ENCODE measurements around the gene SERPINF2. TPM values are rescaled to one million over a fixed set of nuclear protein-coding genes. Genes with fewer than 3 reads are reported as not detected.

SERPINF2 gene
- total RNA-seq, 6 experiments from 2014 or later = not detected

DNA sequence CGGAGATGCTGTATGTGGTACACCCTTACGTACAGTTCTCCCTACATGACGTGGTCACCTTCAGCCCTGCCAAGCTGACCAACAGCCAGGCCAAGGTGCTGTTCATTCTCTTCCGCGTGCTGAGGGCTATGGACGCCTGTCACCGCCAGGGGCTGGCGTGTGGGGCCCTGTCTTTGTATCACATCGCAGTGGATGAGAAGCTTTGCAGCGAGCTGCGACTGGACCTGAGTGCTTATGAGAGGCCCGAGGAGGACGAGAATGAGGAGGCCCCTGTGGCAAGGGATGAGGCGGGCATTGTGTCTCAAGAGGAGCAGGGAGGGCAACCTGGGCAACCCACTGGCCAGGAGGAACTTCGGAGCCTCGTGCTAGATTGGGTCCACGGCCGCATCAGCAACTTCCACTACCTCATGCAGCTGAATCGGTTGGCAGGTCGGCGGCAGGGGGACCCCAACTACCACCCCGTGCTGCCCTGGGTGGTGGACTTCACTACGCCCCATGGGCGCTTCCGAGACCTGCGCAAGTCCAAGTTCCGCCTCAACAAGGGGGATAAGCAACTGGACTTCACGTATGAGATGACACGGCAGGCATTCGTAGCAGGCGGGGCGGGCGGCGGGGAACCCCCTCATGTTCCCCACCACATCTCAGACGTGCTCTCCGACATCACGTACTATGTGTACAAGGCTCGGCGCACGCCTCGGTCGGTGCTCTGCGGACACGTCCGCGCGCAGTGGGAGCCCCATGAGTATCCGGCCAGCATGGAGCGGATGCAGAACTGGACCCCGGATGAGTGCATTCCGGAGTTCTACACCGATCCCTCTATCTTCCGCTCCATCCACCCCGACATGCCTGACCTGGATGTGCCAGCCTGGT lies 16.8 kb upstream of the SERPINF2 start:
- no peaks in the 10 kb centered on the region for H3K9me3 Mint-ChIP-seq
- H3K4me1 Mint-ChIP-seq (ENCODE audit: low read depth) = peaks cover 20% of the 10 kb centered on the region
- peaks cover 10% of the 10 kb centered on the region for H3K36me3 Mint-ChIP-seq (ENCODE audit: low read depth)
- TF ChIP-seq, protein P1, sequence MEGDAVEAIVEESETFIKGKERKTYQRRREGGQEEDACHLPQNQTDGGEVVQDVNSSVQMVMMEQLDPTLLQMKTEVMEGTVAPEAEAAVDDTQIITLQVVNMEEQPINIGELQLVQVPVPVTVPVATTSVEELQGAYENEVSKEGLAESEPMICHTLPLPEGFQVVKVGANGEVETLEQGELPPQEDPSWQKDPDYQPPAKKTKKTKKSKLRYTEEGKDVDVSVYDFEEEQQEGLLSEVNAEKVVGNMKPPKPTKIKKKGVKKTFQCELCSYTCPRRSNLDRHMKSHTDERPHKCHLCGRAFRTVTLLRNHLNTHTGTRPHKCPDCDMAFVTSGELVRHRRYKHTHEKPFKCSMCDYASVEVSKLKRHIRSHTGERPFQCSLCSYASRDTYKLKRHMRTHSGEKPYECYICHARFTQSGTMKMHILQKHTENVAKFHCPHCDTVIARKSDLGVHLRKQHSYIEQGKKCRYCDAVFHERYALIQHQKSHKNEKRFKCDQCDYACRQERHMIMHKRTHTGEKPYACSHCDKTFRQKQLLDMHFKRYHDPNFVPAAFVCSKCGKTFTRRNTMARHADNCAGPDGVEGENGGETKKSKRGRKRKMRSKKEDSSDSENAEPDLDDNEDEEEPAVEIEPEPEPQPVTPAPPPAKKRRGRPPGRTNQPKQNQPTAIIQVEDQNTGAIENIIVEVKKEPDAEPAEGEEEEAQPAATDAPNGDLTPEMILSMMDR (IDR thresholded peaks at IDR 0.05) = no peak
- DNase-seq = no peak
- peaks cover 1% of the 10 kb centered on the region for H3K27me3 Mint-ChIP-seq (ENCODE audit: insufficient read depth)
- no peak overlapping the region for H3K27ac Mint-ChIP-seq
- H3K4me3 Mint-ChIP-seq = peak overlapping the region; percentile 72

DNA sequence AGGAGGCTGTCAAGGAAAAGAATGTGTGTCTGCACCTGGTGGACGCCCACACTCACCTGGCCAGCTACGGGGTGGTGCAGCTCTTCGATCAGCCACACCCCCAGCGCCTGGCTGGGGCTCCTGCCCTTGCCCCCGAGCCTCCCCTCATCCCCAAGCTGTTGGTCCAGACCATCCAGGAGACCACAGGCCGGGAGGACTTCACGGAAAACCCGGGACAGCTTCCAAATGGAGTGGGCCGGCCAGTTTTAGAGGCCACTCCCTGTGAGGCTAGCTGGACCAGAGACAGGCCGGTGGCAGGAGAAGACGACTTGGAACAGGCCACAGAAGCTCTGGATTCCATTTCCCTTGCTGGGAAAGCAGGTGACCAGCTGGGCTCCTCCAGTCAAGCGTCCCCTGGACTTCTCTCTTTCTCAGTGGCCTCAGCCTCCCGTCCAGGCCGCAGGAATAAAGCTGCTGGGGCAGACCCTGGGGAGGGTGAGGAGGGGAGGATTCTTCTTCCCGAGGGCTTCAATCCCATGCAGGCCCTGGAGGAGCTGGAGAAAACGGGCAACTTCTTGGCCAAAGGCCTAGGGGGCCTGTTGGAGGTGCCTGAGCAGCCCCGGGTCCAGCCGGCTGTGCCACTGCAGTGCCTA lies 15.9 kb upstream of the SERPINF2 start:
- Mint-ChIP-seq H3K4me1 (ENCODE audit: low read depth) (peaks cover 25% of the 10 kb centered on the region), H3K27ac (no peak overlapping the region), H3K36me3 (ENCODE audit: low read depth) (peaks cover 10% of the 10 kb centered on the region), H3K4me3 (no peak overlapping the region), H3K9me3 (no peaks in the 10 kb centered on the region), H3K27me3 (ENCODE audit: insufficient read depth) (peaks cover 1% of the 10 kb centered on the region)
- TF ChIP-seq, protein P1 (IDR thresholded peaks at IDR 0.05) = no peak
- no peak for DNase-seq

DNA sequence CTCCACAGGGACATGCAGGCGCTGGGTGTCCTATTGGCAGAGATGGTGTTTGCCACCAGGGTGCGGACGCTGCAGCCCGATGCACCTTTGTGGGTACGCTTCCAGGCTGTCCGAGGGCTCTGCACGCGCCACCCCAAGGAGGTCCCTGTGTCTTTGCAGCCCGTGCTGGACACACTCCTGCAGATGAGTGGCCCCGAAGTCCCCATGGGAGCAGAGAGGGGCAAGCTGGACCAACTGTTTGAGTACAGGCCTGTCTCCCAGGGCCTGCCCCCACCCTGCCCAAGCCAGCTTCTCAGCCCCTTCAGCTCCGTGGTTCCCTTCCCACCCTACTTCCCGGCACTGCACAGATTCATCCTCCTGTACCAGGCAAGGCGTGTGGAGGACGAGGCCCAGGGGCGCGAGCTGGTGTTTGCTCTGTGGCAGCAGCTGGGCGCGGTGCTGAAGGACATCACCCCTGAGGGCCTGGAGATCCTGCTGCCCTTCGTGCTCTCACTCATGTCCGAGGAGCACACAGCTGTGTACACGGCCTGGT lies 15.3 kb upstream of the SERPINF2 start:
- H3K9me3 Mint-ChIP-seq = no peaks in the 10 kb centered on the region

DNA sequence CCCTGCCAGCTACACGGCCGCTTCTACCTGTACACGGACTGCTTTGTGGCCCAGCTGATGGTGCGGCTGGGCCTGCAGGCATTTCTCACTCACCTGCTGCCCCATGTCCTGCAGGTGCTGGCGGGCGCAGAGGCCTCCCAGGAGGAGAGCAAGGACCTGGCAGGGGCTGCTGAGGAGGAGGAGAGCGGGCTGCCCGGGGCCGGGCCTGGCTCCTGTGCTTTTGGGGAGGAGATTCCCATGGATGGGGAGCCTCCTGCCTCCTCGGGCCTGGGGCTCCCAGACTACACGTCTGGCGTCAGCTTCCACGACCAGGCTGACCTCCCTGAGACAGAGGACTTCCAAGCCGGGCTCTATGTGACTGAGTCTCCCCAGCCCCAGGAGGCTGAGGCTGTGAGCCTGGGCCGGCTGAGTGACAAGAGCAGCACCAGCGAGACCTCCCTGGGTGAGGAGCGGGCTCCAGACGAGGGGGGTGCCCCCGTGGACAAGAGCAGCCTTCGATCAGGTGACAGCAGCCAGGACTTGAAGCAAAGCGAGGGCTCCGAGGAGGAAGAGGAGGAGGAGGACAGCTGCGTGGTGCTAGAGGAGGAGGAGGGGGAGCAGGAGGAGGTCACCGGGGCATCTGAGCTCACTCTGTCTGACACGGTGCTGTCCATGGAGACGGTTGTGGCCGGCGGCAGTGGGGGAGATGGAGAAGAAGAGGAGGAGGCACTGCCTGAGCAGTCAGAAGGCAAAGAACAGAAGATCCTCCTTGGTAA lies 14.6 kb upstream of the SERPINF2 start:
- peaks cover 10% of the 10 kb centered on the region for H3K36me3 Mint-ChIP-seq (ENCODE audit: low read depth)
- peaks cover 22% of the 10 kb centered on the region for H3K4me1 Mint-ChIP-seq (ENCODE audit: low read depth)
- no peaks in the 10 kb centered on the region for H3K9me3 Mint-ChIP-seq
- H3K27ac Mint-ChIP-seq = no peak overlapping the region
- no peak for DNase-seq
- no peak overlapping the region for H3K4me3 Mint-ChIP-seq
- H3K27me3 Mint-ChIP-seq (ENCODE audit: insufficient read depth) = peaks cover 1% of the 10 kb centered on the region
- TF ChIP-seq, protein P1 (IDR thresholded peaks at IDR 0.05) = no peak

More for the DNA sequence above, 15.3 kb upstream of the SERPINF2 start:
- Mint-ChIP-seq H3K27ac (no peak overlapping the region), H3K36me3 (ENCODE audit: low read depth) (peaks cover 10% of the 10 kb centered on the region), H3K4me1 (ENCODE audit: low read depth) (peaks cover 25% of the 10 kb centered on the region), H3K4me3 (no peak overlapping the region), H3K27me3 (ENCODE audit: insufficient read depth) (peaks cover 1% of the 10 kb centered on the region)
- TF ChIP-seq, protein P1 (IDR thresholded peaks at IDR 0.05) = no peak
- no peak for DNase-seq

DNA sequence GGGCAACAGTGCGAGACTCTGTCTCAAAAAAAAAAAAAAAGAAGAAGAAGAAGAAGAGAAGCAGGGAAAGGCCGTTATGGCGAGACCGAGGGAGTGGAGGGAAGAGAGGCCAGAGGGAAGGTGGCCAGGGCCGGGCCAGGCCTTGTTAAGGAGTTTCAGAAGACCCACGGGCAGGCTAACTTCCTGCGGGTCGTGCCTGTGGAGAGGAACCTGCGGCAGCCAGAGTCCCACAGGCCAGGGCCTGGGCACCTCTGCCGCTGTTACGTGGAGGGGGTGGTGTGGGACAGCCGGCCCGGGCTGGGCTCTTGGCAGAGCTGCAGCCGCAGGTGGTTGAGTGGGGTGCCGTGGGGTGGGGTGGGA lies 12.7 kb upstream of the SERPINF2 start:
- H3K36me3 Mint-ChIP-seq (ENCODE audit: low read depth) = peaks cover 15% of the 10 kb centered on the region
- peak overlapping the region; percentile 19; the same call in 1 of the 2 replicates for H3K27ac Mint-ChIP-seq
- peaks cover 4% of the 10 kb centered on the region for H3K27me3 Mint-ChIP-seq (ENCODE audit: insufficient read depth)
- H3K9me3 Mint-ChIP-seq = no peaks in the 10 kb centered on the region
- TF ChIP-seq, protein P1 (IDR thresholded peaks at IDR 0.05) = no peak
- no peak for DNase-seq
- peaks cover 20% of the 10 kb centered on the region for H3K4me1 Mint-ChIP-seq (ENCODE audit: low read depth)
- peak overlapping the region; percentile 31; the same call in 1 of the 2 replicates for H3K4me3 Mint-ChIP-seq

Data from HFFc6 (cell line).